GM21737 (cell line): ENCODE measurements around the gene WASHC1.
A peak's percentile ranks its signal among the peaks of the same experiment; 100 is the strongest.
"Not testable (repeated sequence)": the region's sequence is repeated elsewhere in the genome, so short reads cannot be mapped to it uniquely, and the experiment has no call there.

Source experiments
- ATAC-seq: cut with Tn5 transposase; IDR thresholded peaks from one replicate; pipeline ENCODE4 v1.9.1; 2021; ENCODE audit warnings: mild to moderate bottlenecking, moderate library complexity; ENCODE audit not compliant: unreplicated experiment

WASHC1 gene, protein sequence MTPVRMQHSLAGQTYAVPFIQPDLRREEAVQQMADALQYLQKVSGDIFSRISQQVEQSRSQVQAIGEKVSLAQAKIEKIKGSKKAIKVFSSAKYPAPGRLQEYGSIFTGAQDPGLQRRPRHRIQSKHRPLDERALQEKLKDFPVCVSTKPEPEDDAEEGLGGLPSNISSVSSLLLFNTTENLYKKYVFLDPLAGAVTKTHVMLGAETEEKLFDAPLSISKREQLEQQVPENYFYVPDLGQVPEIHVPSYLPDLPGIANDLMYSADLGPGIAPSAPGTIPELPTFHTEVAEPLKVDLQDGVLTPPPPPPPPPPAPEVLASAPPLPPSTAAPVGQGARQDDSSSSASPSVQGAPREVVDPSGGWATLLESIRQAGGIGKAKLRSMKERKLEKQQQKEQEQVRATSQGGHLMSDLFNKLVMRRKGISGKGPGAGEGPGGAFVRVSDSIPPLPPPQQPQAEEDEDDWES

DNA sequence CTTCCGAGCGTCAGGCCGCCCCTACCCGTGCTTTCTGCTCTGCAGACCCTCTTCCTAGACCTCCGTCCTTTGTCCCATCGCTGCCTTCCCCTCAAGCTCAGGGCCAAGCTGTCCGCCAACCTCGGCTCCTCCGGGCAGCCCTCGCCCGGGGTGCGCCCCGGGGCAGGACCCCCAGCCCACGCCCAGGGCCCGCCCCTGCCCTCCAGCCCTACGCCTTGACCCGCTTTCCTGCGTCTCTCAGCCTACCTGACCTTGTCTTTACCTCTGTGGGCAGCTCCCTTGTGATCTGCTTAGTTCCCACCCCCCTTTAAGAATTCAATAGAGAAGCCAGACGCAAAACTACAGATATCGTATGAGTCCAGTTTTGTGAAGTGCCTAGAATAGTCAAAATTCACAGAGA lies at the start of gene WASHC1:
TSS of gene WASHC1 (minus strand) at position 101 of the 400 bp plus-strand sequence. CDS start 4,457 bp downstream, outside the sequence.
- not testable (repeated sequence) for ATAC-seq

DNA sequence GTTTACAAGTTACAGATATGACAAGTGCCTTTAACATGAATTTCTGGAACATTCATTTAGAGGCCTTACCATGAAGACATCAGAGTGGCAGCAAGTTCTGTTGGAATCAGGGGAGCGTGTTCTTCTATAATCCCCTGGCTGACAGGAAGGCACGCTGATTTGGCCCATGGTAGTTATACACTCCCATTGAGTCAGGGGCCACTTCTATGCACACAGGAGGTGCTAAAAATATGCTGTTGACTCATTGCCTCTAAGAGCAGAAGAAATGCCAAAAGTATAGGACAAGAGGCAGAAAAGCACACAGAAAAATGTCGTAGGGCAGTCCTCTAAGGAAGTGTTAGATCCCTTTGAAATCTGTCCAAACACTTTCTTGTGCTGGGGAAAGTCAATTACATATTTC lies 49.1 kb upstream of the WASHC1 start:
- not testable (repeated sequence) for ATAC-seq

DNA sequence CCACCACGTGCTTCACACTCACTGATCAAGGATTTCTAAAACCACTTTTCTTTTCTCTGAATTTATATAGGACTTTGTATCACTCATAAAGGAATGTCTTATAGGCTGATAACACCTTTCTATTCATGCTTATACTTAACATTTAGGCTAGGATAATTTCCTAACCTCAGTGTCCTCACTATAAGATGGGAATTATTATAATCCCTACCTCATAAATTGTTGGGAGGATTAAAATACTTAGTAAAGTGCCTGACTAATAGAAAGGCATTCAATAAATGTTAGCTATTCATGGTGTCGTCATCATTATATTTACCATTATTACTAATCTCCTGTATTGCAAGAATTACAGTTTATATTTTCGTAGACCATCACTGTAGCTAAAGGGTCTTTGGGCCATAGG lies 47.1 kb upstream of the WASHC1 start:
- ATAC-seq: not testable (repeated sequence)

DNA sequence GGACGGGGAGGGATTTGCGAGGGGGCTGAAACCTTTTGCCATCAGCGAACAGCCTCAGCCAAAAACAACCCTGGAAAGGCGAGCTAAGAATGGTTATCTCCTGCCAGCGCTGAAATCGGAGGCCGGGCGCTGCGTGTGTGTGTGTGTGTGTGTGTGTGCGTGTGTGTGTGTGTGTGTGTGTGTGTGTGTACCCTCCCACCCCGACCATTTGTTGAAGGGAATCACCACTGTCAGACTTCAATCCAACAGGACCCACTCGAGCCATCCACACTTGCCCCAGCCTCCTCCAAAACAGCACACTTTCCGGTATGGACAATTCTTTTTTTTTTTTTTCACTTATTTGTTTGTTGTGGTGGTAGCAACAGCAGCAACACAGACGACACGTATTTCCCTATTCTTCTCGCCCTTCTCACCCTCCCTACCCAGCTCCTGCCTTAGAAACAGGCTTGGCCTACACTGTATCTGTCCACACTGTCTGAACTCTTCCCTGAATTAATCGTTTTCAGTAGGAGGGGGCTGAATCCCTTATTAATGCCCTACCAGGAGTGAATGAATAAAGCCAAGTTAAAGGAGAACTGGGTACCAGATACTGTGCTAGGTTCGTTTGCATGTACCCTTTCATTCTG lies 44.8 kb upstream of the WASHC1 start:
- ATAC-seq: not testable (repeated sequence)

DNA sequence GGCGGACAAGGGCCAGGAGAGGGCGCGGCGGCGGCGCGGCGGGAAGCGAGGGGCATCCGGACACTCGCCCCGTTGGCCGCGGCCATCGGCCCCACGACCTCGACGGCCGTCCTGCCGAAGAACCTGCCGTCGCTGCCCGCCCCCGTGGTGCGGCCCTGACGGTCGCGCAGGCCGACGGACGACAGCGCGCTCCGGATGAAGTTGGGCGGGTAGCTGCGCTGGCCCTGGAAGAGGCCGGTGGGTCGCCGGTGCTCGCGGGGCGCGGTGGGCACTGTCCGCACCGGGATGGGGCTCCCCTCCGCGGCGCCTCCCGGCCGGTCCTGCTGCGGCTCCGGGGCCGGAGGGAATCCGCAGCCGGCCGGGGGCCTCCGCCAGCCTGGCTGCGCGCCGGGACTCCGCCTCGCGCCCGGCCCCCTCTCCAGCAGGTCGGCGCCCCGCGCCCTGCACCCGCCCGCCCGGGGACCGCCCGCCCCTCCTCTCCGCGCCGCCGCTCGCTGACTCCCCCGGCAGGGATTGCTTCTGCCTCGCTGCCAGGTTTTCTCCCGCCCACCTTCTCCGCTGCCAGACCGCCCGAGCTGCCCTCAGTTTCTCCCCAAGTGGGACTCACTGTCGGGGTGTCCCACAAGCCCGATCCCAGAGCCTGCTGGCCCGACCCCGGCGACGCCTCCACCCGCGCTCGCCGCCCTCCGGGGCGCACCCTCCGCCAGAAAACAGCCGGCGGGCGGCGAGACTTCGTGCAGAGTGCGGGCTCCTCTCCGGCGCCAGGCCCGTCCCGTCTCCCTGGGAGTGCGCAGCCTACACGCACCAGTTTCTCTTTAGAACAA lies 44.0 kb upstream of the WASHC1 start:
- not testable (repeated sequence) for ATAC-seq

DNA sequence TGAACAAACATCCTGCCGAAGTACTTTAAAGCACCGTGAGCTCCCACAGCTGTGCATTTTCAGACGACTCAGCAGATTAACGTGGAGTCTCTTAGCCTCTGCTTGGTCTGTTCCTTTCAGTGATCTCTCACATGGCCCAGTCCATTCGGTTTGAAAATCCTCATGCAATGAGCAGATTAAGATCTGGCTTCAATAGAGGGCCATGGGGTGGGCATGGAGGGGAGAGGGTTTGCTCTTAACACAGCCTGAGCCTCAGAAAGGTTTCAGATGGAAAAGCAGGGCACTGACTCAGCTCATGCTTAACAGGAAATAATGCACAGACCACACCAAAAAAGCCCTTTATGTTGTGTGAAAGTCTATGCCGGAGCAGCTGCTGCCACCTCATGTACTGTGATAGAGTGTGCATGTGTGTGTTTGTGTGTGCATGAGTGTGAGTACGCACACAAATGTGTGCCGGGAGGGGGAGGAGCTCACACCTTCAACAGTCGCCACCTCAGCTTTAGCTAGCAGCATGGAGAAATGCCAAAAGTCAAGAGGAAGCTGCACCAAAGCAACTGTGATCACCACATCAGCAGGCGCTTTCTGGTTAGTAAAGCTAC lies 33.9 kb upstream of the WASHC1 start:
- peak; percentile 91 for ATAC-seq

DNA sequence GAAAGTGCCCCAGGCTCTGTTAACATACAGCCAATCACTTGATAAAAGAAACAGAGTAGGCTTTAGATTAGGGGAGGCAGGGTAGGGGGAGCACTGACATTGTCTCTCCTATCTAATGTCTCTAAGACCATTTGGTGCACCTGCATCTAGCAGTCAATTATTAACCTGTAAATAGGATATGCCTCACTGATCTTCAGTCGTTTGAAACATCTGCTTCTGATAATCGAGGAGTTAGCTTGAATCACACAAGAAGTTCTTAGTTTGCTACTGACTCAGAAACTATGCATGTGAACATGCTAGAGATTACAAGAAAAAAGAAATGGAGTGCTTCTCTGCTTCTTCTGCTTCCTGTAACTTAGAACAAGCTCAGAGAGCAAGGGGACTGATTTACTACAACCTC lies 23.4 kb upstream of the WASHC1 start:
- ATAC-seq: peak; percentile 89

DNA sequence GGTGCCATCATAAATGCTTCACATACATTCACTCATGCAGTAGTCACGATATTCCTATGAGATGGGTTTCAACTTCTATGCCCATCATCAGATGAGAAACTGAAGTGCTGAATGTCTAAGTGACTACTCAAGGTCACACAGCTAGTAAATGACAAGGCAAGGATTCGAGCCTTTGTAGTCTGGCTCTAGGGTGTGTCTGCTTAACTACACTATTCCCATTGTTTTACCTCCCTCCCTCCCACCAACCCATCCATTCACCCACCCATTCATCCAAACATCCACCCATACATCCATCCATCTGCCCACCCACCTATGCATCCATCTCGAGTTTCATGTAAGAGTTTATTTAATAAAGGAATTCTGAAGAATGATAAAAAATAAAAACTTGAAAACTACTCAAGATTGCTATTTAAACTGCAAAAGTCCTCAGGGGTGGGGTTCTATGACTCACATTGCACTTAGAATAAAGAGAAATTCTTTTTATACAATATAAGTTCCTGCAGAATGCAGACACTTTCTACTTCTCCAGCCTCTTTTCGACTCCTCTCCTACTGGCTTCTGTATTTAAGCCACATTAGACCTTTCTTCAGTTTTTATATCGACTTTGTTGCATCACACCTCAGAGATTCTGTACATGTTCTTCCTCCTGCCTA lies 19.1 kb upstream of the WASHC1 start:
- ATAC-seq: not testable (repeated sequence)

DNA sequence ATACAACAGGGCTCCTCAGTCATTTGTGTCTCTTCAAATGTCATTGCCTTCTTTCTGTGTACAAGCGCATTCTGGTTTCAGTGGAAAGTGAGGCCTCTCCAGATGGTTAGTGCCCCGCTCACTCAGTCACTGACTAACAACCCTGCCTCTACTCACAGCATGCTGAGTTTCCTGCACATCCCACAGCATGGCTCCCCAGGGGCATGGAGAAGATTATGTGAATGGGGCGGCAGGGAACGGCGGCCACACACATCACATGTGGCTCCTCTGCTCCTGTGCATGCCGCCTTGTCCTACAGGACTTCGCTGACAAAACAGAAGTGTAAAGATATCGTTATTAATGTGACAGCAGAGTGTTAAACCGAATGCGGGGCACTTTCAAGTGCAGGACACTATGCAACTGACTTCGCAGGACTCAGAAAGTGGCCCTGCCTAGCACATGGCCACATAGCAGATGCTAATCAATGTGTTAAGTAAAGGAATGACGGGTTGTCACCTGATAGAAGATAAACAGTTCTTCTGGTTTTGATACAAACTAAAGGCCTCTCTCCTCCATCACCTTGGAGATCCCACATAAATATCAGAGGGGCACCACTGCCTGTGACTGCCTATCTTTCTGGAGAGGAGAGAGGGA lies 17.5 kb upstream of the WASHC1 start:
- not testable (repeated sequence) for ATAC-seq

DNA sequence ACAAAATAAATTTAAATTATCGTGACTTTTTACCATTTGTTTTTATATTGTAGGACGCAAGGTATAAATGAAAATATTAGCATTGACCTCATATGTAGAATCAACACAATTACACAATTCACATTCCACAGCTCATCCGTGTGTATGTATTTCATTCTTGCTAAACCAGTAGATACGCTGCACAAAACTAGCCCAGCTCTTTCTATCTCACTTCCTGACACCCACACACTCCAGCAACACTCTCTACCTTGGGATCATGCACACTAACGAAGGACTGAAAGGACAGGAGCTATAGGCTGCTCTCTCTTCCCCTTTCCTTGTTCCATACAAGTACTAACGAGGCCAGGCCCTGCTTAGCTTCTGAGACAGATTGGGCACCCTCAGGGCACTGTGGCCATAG lies 16.9 kb upstream of the WASHC1 start:
- ATAC-seq: not testable (repeated sequence)

DNA sequence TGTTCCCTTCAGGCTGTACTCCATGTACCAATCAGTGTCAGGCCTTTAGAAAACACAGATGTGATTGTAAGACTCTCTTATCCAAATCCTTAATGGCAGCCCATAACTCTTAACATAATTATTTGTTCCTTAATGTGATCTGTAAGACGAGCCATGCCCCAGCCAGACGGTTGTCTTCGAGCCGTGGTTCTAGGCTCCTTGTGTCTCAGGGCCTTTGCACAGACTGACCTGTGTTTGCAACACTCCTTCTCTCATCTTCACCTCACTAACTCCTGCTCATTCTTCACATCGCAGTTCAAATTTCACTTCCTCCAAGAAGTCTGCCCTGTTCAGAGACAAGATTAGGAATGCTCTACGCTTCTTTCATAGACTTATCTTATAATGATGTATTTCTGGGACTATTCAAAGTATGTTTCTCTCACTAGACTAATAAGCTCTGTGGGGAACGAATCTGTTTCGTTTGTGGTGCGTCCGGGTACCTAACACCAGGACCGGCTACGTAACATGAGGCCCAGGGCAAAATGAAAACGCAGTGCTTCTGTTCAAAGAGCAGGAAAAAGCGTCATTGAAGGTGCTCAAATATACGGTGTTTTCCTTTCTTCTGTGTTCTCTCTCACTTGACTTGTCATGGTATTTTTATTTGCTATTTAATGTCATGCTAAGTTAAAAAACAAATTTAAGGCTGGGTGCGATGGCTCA lies 16.1 kb upstream of the WASHC1 start:
- not testable (repeated sequence) for ATAC-seq

DNA sequence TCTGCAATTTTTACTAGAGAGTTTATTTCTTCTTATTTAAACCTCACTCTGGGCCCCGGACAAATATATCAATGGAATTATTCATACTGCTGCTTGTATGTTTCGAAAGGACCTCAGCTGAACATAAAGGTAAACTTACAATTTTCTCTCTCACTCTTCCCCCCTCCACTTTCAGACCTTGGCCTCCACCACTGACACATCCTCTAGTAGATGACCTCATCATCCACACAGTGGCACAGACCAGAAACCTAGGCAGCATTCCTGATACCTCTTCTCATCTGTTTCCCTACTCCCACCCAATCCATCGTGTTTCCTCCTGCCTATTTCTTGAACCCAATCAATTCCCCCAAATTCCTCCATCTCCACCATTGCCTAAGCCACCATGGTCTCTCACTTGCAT lies 15.2 kb upstream of the WASHC1 start:
- not testable (repeated sequence) for ATAC-seq

DNA sequence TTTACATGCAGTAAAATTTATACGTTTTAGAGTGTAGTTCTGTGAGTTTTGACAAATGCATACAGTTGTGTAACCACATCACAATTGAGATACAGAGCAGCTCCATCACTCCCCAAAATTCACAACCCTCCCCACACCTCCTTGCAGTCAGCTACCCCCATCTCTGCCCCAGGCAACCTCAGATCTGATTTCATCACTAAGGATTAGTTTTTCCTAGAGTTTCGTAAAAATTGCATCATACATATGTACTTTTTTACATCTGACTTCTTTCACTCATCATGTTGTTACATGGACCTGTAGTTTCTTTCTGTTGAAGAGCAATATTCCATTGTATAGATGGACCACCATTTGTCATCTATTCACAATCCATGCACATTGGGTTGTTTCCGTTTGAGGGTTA lies 14.4 kb upstream of the WASHC1 start:
- not testable (repeated sequence) for ATAC-seq

DNA sequence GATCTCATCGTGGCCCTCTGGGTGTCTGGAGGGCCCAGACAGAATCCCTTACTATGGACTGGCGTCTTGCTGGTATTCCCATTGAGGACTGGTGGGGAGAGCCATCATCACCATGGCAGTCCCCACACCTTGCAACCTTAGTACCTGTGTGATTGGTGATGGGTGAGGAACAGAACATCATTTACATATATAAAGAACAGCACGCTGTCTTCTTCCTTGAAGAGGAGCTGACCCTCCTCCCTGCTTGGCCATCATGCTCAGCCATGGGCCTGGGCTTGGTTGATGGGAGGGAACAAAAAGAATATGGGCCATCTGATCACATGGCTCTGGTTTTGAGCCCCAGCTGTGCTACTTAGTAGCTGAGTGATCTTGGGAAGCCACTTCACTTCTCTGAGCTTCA lies 13.9 kb upstream of the WASHC1 start:
- not testable (repeated sequence) for ATAC-seq

DNA sequence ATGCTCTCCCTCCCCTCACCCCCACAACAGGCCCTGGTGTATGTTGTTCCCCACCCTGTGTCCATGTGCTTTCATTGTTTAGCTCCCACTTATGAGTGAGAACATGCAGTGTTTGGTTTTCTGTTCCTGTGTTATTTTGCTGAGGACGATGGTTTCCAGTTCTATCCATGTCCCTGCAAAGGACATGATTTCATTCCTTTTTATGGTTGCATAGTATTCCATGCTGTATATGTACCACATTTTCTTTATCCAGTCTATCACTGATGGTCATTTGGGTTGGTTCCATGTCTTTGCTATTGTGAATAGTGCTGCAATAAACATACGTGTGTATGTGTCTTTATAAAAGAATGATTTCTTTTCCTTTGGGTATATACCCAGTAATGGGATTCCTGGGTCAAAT lies 12.6 kb upstream of the WASHC1 start:
- not testable (repeated sequence) for ATAC-seq

DNA sequence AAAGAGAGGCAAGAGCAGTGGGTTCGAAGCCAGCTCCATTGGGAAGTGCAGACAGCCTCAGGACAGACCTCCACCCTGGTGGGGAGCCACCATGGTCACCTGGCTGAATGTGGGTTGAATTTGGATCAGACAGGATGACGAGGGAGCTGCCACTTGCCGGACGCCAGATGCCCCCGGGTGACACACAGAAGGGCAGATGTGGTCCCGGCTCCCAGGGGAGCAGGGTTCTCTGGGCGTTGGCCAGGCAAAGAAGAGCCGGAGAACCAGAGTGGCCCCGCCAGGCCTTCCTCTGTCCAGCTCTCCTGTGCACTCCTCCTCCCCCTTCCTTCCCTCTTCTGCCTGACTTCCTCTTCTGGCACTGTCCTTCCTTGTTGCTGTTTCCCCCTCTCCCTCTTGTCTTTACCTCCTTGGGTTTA lies 12.0 kb upstream of the WASHC1 start:
- not testable (repeated sequence) for ATAC-seq

DNA sequence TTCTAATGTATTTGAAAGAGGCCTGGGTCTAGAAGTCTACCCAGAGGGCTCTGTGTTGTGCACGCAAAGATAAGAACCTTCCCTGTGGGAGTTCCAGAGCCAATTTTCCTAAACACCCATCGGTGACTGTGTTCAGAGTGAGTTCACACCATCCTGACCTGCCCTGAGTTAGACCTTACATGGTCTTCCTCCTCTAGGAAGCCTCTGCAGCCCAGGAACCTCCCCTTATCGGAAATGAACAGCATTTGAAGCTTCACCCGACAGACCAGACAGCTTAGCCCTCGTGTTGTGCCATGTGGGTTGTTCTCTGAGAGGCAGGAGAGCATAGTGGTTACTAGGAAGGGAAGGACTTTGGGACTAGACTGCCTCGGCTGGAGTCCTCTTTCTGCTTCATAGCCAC lies 3.1 kb upstream of the WASHC1 start:
- not testable (repeated sequence) for ATAC-seq

DNA sequence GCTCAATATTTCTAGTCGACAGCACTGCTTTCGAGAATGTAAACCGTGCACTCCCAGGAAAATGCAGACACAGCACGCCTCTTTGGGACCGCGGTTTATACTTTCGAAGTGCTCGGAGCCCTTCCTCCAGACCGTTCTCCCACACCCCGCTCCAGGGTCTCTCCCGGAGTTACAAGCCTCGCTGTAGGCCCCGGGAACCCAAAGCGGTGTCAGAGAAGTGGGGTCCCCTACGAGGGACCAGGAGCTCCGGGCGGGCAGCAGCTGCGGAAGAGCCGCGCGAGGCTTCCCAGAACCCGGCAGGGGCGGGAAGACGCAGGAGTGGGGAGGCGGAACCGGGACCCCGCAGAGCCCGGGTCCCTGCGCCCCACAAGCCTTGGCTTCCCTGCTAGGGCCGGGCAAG lies 481 bp downstream of the WASHC1 start:
- ATAC-seq: not testable (repeated sequence)

DNA sequence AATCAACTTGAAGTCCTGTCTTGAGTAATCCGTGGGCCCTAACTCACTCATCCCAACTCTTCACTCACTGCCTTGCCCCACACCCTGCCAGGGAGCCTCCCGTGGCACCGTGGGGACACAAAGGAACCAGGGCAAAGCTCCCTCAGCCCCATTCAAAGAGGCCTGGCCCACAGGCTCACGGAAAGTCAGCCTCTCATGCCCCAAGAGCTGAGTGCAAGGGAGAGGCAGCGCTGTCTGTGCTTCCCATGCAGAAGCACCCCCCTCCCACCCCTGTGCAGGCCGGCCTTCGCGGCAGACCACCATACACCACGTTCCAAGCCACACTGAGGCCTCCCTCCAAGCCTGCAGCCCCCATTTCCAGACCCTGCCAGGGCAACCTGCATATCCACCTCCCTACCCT lies 7.6 kb downstream of the WASHC1 start:
- ATAC-seq: not testable (repeated sequence)
